ENCODE measurements around the gene ZG16. TPM values are rescaled to one million over a fixed set of nuclear protein-coding genes. Genes with fewer than 3 reads are reported as not detected.

ZG16 gene
- total and polyA plus RNA-seq, 9 of the 15 experiments (the other 6 are each of a cell fraction or from before 2014, with no cell fraction given), result 0.04 TPM; not detected in 8

GRCh38 chr16:29805232-29806098 is 27.4 kb downstream of the ZG16 start (continued):
- TF ChIP-seq MECOM (CRISPR knock-in tag; IDR thresholded peaks at IDR 0.05), result no peak
- TF ChIP-seq SMAD4 (CRISPR knock-in tag; conservative IDR thresholded peaks at IDR 0.05), result peak; percentile 87
- TF ChIP-seq BHLHE40 (IDR thresholded peaks at IDR 0.05; ENCODE audit: low read length), result peak; percentile 73
- no peak for TF ChIP-seq ZNF12 (CRISPR knock-in tag; IDR thresholded peaks at IDR 0.05)
- TF ChIP-seq POLR2G (IDR thresholded peaks at IDR 0.05; ENCODE audit: low read depth, low read length), result peak; percentile 94
- 0 out of 2 replicates have a peak, but pooled peaks have one; percentile 17 for TF ChIP-seq RFX7 (CRISPR knock-in tag; IDR thresholded peaks at IDR 0.05)
- no peak; the same call in 1 of the 2 replicates for TF ChIP-seq ZNF449 (CRISPR knock-in tag; IDR thresholded peaks at IDR 0.05)
- TF ChIP-seq ZNF280A (IDR thresholded peaks at IDR 0.05; ENCODE audit: low read depth, partially characterized antibody), result no peak
- peak; percentile 48 for TF ChIP-seq RBBP5 (IDR thresholded peaks at IDR 0.05; ENCODE audit: borderline replicate concordance, insufficient read depth, low read length, poor library complexity, severe bottlenecking)
- TF ChIP-seq PHF8 (IDR thresholded peaks at IDR 0.05; ENCODE audit: borderline replicate concordance, low read length), result peak; percentile 68
- TF ChIP-seq CAMTA2 (CRISPR knock-in tag; conservative IDR thresholded peaks at IDR 0.05), result 0 out of 2 replicates have a peak, but pooled peaks have one; percentile 78
- 0 out of 2 replicates have a peak, but pooled peaks have one; percentile 22 for TF ChIP-seq ZBTB2 (IDR thresholded peaks at IDR 0.05)
- peak; percentile 100 for TF ChIP-seq MAZ (CRISPR knock-in tag; conservative IDR thresholded peaks at IDR 0.05 in 1 of 2, IDR thresholded peaks at IDR 0.05 in 1 of 2)
- TF ChIP-seq ZBTB5 (IDR thresholded peaks at IDR 0.05), result no peak
- TF ChIP-seq HNRNPH1 (optimal IDR thresholded peaks at IDR 0.05; ENCODE audit: low read depth, low read length), result no peak
- peak; percentile 65; the same call in 1 of the 2 replicates for TF ChIP-seq CREB3 (tag; conservative IDR thresholded peaks at IDR 0.05; ENCODE audit: low read depth)
- no peak for TF ChIP-seq ZNF551 (CRISPR knock-in tag; IDR thresholded peaks at IDR 0.05)
